Fibroblast of mammary gland (primary cell): ENCODE results near the gene KPNA6.

Experiments used
- DNase-seq: peaks from one replicate; pipeline ENCODE4 v3.0.0-alpha.2; 2010; ENCODE audit warnings: low read depth
- H3K4me3 ChIP-seq: 2 replicates; pipeline ENCODE4 v1.5.1; 2011; ENCODE audit warnings: low read depth, mild to moderate bottlenecking, low read length, moderate library complexity; ENCODE audit not compliant: control insufficient read depth
- TF ChIP-seq, protein P1 (sequence below): conservative IDR thresholded peaks from 2 replicates; pipeline ENCODE4 v1.5.1; 2011; ENCODE audit warnings: low read depth, low read length, inconsistent platforms; ENCODE audit not compliant: control insufficient read depth, insufficient read depth

The KPNA6 gene

DNA sequence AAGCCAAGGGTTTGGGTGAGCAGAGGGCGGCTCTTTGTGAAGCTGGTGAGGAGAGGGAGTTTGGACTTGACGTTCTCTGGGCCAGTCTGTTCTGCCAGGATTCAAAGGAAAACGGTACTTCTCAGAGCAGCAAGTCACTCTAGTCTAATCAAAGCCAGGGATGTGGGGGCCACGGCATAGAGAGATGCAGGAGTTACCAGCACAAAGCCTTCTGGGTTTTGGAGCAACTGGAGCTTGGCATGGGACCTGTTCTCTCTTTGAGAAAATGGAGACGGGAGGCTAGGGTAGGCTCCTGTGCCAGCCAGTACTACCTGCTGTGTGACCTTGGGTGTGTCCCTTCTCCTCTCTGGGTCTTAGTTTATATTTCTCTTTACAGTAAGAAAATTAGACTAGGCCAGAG, 73.7 kb downstream of the KPNA6 start:
- peak overlapping the region; percentile 64 for H3K4me3 ChIP-seq
- TF ChIP-seq, protein P1, sequence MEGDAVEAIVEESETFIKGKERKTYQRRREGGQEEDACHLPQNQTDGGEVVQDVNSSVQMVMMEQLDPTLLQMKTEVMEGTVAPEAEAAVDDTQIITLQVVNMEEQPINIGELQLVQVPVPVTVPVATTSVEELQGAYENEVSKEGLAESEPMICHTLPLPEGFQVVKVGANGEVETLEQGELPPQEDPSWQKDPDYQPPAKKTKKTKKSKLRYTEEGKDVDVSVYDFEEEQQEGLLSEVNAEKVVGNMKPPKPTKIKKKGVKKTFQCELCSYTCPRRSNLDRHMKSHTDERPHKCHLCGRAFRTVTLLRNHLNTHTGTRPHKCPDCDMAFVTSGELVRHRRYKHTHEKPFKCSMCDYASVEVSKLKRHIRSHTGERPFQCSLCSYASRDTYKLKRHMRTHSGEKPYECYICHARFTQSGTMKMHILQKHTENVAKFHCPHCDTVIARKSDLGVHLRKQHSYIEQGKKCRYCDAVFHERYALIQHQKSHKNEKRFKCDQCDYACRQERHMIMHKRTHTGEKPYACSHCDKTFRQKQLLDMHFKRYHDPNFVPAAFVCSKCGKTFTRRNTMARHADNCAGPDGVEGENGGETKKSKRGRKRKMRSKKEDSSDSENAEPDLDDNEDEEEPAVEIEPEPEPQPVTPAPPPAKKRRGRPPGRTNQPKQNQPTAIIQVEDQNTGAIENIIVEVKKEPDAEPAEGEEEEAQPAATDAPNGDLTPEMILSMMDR = no peak
- no peak for DNase-seq

DNA sequence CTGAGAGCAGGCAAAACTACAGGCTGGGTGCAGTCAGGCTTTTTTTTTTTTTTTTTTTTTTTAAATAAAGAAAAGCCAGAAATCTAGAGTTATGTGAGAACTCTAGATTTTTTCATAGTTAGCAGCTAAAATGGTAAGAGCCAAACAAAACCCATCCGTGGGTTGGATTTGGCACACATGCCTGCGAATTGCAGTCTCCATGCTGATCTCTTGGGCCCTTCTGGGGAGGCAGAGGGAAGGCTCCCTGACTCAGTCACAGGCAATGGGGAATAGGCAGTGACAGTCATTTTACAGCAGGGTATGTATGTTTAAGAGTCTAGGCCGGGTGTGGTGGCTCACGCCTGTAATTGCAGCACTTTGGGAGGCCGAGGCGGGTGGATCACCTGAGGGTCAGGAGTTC, 74.2 kb downstream of the KPNA6 start:
- DNase-seq = peak; percentile 56
- H3K4me3 ChIP-seq = peak overlapping the region; percentile 64
- TF ChIP-seq, protein P1 = no peak

DNA sequence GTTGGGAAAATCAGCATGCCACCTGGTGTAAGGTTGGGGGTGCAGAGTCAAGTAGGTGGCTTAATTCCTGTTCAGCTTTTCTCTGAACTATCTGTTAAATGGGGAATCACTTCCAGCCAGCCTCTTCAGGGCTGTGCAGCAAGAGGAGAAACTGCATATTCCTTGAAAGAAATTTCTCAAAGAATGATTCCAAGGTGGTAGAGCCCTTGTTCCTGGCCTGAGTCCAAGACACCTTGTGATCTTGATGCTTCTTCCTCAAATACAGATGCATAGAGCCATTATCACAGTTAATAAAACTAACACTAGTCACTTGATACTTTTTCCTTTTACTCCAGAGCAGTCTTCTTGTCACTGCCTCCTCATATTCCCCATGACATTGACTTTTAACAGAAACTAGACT, 76.8 kb downstream of the KPNA6 start:
- no peak for DNase-seq
- TF ChIP-seq, protein P1 = no peak
- H3K4me3 ChIP-seq = no peak overlapping the region

DNA sequence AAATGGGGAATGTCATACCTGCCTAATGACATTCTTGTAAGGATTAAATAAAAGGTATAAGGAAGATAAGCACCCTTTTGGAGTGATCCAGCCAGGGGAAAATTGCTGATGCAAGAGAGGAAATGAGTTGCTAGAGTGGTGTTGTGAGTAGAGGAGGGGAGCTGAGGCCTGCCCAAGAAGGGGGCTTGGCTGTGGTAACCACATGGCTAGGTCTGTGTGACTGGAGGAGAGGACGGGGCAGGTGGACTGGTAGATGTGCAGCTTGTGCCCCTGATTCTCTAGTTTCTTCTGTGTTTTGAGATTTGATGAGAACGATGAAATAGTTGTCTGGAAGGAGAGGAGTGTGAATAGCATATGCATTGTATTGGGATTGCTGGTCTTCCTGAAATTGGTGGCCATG, 78.2 kb downstream of the KPNA6 start:
- TF ChIP-seq, protein P1 = no peak
- no peak for DNase-seq
- no peak overlapping the region for H3K4me3 ChIP-seq

DNA sequence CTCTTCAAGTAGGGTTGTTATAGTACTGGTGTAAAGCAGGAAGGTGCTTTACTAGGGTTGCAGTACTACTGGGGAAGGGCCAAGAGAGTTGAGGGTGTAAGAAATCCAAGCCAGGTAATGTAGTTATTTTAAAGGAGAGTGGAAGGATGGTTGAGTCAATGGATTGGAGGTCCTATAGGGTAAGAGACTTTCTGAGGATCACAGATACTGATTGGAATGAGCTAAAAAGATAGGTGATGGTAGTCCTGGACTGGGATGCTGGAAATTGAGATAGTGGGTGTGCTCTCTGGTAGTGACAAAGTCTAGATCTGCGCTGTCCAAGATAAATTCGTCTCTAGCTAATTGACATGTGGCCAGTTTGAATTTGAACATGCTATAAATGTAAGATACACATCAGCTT, 78.6 kb downstream of the KPNA6 start:
- H3K4me3 ChIP-seq = no peak overlapping the region
- DNase-seq = no peak
- TF ChIP-seq, protein P1 = no peak

DNA sequence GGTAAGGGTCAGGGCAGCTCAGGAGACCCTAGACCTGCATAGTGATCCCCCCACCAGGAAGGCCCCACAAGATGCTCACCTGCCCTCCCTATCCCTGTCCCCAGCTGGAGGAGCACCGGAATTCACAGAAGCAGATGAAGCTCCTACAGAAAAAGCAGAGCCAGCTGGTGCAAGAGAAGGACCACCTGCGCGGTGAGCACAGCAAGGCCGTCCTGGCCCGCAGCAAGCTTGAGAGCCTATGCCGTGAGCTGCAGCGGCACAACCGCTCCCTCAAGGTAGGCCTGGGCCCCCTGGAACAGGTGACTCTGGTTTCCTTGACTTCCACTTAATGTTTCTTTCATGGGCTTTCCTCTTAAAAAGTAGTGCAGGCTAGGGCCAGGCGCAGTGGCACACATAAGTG, 80.0 kb downstream of the KPNA6 start:
- TF ChIP-seq, protein P1 = no peak
- no peak overlapping the region for H3K4me3 ChIP-seq
- no peak for DNase-seq
